Cardiac fibroblast (primary cell): ENCODE data around the gene SLC22A13.

Experiments used
- DNase-seq, 2 donors: peaks; one replicate each; pipeline versions ENCODE4 v3.0.0 to v3.0.0-alpha.2; 2010; ENCODE audit warnings: low read depth in 2 of 2
- H3K4me3 ChIP-seq, 2 donors: replicated peaks in 1 of 2; 1 replicate in 1 of 2; 2 replicates in 1 of 2; pipeline ENCODE4 v1.5.1; 2011; ENCODE audit warnings: low read depth in 2 of 2, low read length in 2 of 2, mild to moderate bottlenecking in 2 of 2, moderate library complexity in 1 of 2
- TF ChIP-seq, protein P1 (sequence below): IDR thresholded peaks from one replicate; pipeline ENCODE4 v1.5.1; 2011; ENCODE audit warnings: low read depth, mild to moderate bottlenecking, low read length, inconsistent platforms

The SLC22A13 gene

GRCh38 chr3:38260474-38260873, 5.1 kb upstream of the SLC22A13 start:
- no peak overlapping the region for H3K4me3 ChIP-seq
- DNase-seq, result no peak
- TF ChIP-seq, protein P1, sequence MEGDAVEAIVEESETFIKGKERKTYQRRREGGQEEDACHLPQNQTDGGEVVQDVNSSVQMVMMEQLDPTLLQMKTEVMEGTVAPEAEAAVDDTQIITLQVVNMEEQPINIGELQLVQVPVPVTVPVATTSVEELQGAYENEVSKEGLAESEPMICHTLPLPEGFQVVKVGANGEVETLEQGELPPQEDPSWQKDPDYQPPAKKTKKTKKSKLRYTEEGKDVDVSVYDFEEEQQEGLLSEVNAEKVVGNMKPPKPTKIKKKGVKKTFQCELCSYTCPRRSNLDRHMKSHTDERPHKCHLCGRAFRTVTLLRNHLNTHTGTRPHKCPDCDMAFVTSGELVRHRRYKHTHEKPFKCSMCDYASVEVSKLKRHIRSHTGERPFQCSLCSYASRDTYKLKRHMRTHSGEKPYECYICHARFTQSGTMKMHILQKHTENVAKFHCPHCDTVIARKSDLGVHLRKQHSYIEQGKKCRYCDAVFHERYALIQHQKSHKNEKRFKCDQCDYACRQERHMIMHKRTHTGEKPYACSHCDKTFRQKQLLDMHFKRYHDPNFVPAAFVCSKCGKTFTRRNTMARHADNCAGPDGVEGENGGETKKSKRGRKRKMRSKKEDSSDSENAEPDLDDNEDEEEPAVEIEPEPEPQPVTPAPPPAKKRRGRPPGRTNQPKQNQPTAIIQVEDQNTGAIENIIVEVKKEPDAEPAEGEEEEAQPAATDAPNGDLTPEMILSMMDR, result no peak

GRCh38 chr3:38264353-38264771, 1.2 kb upstream of the SLC22A13 start:
- H3K4me3 ChIP-seq, result no peak overlapping the region
- no peak for DNase-seq
- TF ChIP-seq, protein P1, result no peak

DNA sequence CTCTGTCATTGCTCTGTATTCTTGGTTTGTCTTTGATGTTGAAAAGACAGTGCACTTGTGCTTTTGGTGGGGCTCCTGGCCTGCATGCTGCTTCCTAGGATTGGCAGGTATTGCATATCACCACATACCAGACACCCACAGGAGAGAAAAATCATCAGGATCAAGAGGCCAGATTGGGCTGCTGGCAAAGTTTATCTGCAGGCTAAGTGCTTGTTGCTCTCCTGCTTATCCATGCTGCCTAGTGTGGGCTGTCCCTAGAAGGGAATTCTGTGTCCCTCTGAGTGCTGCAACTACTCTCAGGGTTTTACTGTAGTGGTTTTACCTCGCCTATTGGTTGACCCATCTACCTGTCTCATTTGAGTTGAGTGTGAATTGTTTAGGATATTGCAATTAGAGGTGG, 833 bp upstream of the SLC22A13 start:
- DNase-seq, result no peak
- TF ChIP-seq, protein P1, result no peak
- no peak overlapping the region for H3K4me3 ChIP-seq

- no peak for DNase-seq
- TF ChIP-seq, protein P1, result no peak
- no peak overlapping the region for H3K4me3 ChIP-seq
These were observed 1.2 kb downstream of the SLC22A13 start for GRCh38 chr3:38266810-38267209.

- no peak overlapping the region for H3K4me3 ChIP-seq
- no peak for DNase-seq
- TF ChIP-seq, protein P1, result no peak
These were observed 2.0 kb downstream of the SLC22A13 start for GRCh38 chr3:38267662-38268061.

DNA sequence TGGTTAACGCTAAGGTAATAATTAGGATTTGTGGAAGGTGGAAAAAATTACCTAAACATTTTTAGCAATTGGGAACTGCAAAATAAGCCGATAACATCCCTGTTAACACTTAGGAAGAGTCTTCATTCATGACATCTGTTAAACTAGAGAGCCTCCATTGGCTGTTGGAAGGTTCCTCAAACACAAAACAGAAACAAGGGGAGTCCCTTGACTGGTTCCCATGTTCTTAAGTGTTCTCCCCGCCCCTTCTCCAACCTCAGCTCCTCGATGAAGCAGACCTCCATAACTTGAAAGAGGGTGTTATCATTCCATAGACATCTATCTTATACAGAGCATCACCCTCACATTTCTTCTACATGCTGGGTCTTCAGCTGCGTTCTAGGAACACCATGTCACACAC, 2.5 kb downstream of the SLC22A13 start:
- no peak overlapping the region for H3K4me3 ChIP-seq
- TF ChIP-seq, protein P1, result no peak
- no peak for DNase-seq

DNA sequence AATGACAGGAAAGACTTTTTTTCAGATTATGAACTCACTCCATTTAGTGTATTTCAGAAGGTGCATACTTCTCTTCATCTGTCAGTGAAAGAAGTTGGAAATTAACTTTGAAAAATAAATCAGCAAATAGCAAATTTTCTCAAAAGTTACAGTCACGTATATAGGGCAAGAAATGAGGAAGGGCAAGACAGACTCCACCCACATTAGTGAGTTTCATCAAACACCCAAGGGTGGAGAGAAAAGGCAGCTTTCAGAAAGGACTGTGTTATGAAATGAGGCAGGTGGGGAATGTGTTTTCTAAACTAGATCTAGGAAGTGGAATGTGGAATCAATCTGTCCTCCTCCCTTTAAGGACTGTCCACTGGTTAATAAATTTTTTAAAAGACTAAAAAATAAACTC, 2.9 kb downstream of the SLC22A13 start:
- H3K4me3 ChIP-seq, result no peak overlapping the region
- DNase-seq, result no peak

More for the DNA sequence above, 2.9 kb downstream of the SLC22A13 start:
- TF ChIP-seq, protein P1, result no peak
